ENCODE data around the gene CHD2.

CHD2 gene

GRCh38 chr15:93074599-93074998 lies 174.5 kb downstream of the CHD2 start:
- Histone ChIP-seq H3K4me3 (ENCODE audit: low read depth, low read length) (no peak overlapping the region), H3K27me3 (replicated peaks) (peaks cover 34% of the 10 kb centered on the region), H3K27ac (no peak overlapping the region), H3K36me3 (replicated peaks) (no peaks in the 10 kb centered on the region)
- no peak for DNase-seq
- in situ Hi-C loops (cut with HindIII; ENCODE audit: low pct_ligation_motif_present, low sequenced_read_pairs), result no loop called here
- TF ChIP-seq CTCF (IDR thresholded peaks at IDR 0.05; ENCODE audit: low read depth, low read length, missing control alignments), result no peak

GRCh38 chr15:93076217-93076616 lies 176.1 kb downstream of the CHD2 start:
- DNase-seq, result no peak
- TF ChIP-seq CTCF (IDR thresholded peaks at IDR 0.05; ENCODE audit: low read depth, low read length, missing control alignments), result no peak
- H3K36me3 ChIP-seq (replicated peaks), result no peaks in the 10 kb centered on the region
- peaks cover 28% of the 10 kb centered on the region for H3K27me3 ChIP-seq (replicated peaks)
- no peak overlapping the region for H3K27ac ChIP-seq
- no peak overlapping the region for H3K4me3 ChIP-seq (ENCODE audit: low read depth, low read length)
- in situ Hi-C loops (cut with HindIII; ENCODE audit: low pct_ligation_motif_present, low sequenced_read_pairs), result no loop called here

GRCh38 chr15:93076875-93077274 lies 176.8 kb downstream of the CHD2 start:
- in situ Hi-C loops (cut with HindIII; ENCODE audit: low pct_ligation_motif_present, low sequenced_read_pairs), result no loop called here
- H3K36me3 ChIP-seq (replicated peaks), result no peaks in the 10 kb centered on the region
- no peak for TF ChIP-seq CTCF (IDR thresholded peaks at IDR 0.05; ENCODE audit: low read depth, low read length, missing control alignments)
- H3K27me3 ChIP-seq (replicated peaks), result peaks cover 24% of the 10 kb centered on the region
- no peak overlapping the region for H3K27ac ChIP-seq
- no peak overlapping the region for H3K4me3 ChIP-seq (ENCODE audit: low read depth, low read length)
- DNase-seq, result no peak

All from brain microvascular endothelial cell (primary cell).